ENCODE measurements around the gene CMTM5. TPM values are rescaled to one million over a fixed set of nuclear protein-coding genes. Genes with fewer than 3 reads are reported as not detected.

Gene CMTM5
- total RNA-seq, 3 donors from 2014 or later (not counting 1 experiment from before 2014, with no cell fraction given), result 2.9 to 4.5 TPM; not detected in 1

- H3K9me3 Mint-ChIP-seq, result no peaks in the 10 kb centered on the region
- intact Hi-C loops (cut with micrococcal nuclease), result no loop called here
- no peaks in the 10 kb centered on the region for H3K36me3 Mint-ChIP-seq
- no peak overlapping the region for H3K27ac Mint-ChIP-seq
- 89% methylated on average over 22 of the region's 22 CpGs for WGBS (ENCODE audit: insufficient coverage)
- peaks cover 5% of the 10 kb centered on the region for H3K27me3 ChIP-seq (ENCODE audit: control insufficient read depth, insufficient read depth, low read length)
- DNase-seq (no peak), ATAC-seq (no peak)
- H3K4me1 Mint-ChIP-seq, result no peaks in the 10 kb centered on the region
- no peaks in the 10 kb centered on the region for H3K9me3 ChIP-seq (ENCODE audit: control insufficient read depth, insufficient read depth, low read length)
- H3K4me3 ChIP-seq (ENCODE audit: low read length), result no peak overlapping the region
- peaks cover 17 to 19% of the 10 kb centered on the region in 2 donors for H3K27me3 Mint-ChIP-seq (ENCODE audit: low read depth in 2 of 2)
- no peak overlapping the region for H3K27ac ChIP-seq (ENCODE audit: low read length)
- H3K4me1 ChIP-seq (ENCODE audit: control insufficient read depth, insufficient read depth, low read length), result no peaks in the 10 kb centered on the region
- H3K4me3 Mint-ChIP-seq, result no peak overlapping the region
- no peak for TF ChIP-seq CTCF (IDR thresholded peaks at IDR 0.05)
- no peaks in the 10 kb centered on the region for H3K36me3 ChIP-seq (ENCODE audit: control insufficient read depth, insufficient read depth, low read length)
Measured at GRCh38 chr14:23359722-23360447, 17.0 kb upstream of the CMTM5 start.

- intact Hi-C loops (cut with micrococcal nuclease), result no loop called here
- Mint-ChIP-seq H3K27me3 (ENCODE audit: low read depth in 2 of 2) (peaks cover 12 to 16% of the 10 kb centered on the region in 2 donors), H3K27ac (no peak overlapping the region), H3K4me1 (no peaks in the 10 kb centered on the region), H3K9me3 (no peaks in the 10 kb centered on the region), H3K4me3 (no peak overlapping the region), H3K36me3 (no peaks in the 10 kb centered on the region)
- H3K36me3 ChIP-seq (ENCODE audit: control insufficient read depth, insufficient read depth, low read length), result no peaks in the 10 kb centered on the region
- no peaks in the 10 kb centered on the region for H3K4me1 ChIP-seq (ENCODE audit: control insufficient read depth, insufficient read depth, low read length)
- no peak for DNase-seq
- no peak overlapping the region for H3K27ac ChIP-seq (ENCODE audit: low read length)
- no peak overlapping the region for H3K4me3 ChIP-seq (ENCODE audit: low read length)
- TF ChIP-seq CTCF (IDR thresholded peaks at IDR 0.05), result no peak
- no peak for ATAC-seq
- no peaks in the 10 kb centered on the region for H3K9me3 ChIP-seq (ENCODE audit: control insufficient read depth, insufficient read depth, low read length)
- H3K27me3 ChIP-seq (ENCODE audit: control insufficient read depth, insufficient read depth, low read length), result peaks cover 5% of the 10 kb centered on the region
- WGBS (ENCODE audit: insufficient coverage), result 81% methylated on average over 11 of the region's 11 CpGs
Measured at GRCh38 chr14:23360496-23360895, 16.4 kb upstream of the CMTM5 start.

- no peaks in the 10 kb centered on the region for H3K36me3 ChIP-seq (ENCODE audit: control insufficient read depth, insufficient read depth, low read length)
- H3K27me3 ChIP-seq (ENCODE audit: control insufficient read depth, insufficient read depth, low read length), result peaks cover 5% of the 10 kb centered on the region
- no peaks in the 10 kb centered on the region for H3K36me3 Mint-ChIP-seq
- no peak overlapping the region for H3K4me3 ChIP-seq (ENCODE audit: low read length)
- no peaks in the 10 kb centered on the region for H3K4me1 Mint-ChIP-seq
- intact Hi-C loops (cut with micrococcal nuclease), result no loop called here
- ATAC-seq, result no peak
- no peaks in the 10 kb centered on the region for H3K9me3 Mint-ChIP-seq
- no peak for TF ChIP-seq CTCF (IDR thresholded peaks at IDR 0.05)
- no peak overlapping the region for H3K4me3 Mint-ChIP-seq
- DNase-seq, result no peak
- H3K9me3 ChIP-seq (ENCODE audit: control insufficient read depth, insufficient read depth, low read length), result no peaks in the 10 kb centered on the region
- no peak overlapping the region for H3K27ac ChIP-seq (ENCODE audit: low read length)
- no peak overlapping the region for H3K27ac Mint-ChIP-seq
- no peaks in the 10 kb centered on the region for H3K4me1 ChIP-seq (ENCODE audit: control insufficient read depth, insufficient read depth, low read length)
- H3K27me3 Mint-ChIP-seq (ENCODE audit: low read depth in 2 of 2), result peaks cover 11 to 13% of the 10 kb centered on the region in 2 donors
Measured at GRCh38 chr14:23361320-23361719, 15.5 kb upstream of the CMTM5 start.

GRCh38 chr14:23361763-23362162, 15.1 kb upstream of the CMTM5 start:
- H3K27ac Mint-ChIP-seq, result no peak overlapping the region
- no peak overlapping the region for H3K27ac ChIP-seq (ENCODE audit: low read length)
- DNase-seq, result no peak

More at GRCh38 chr14:23361763-23362162, 15.1 kb upstream of the CMTM5 start:
- Mint-ChIP-seq H3K4me1 (no peaks in the 10 kb centered on the region), H3K27me3 (ENCODE audit: low read depth in 2 of 2) (peaks cover 13 to 16% of the 10 kb centered on the region in 2 donors), H3K4me3 (no peak overlapping the region), H3K36me3 (no peaks in the 10 kb centered on the region), H3K9me3 (no peaks in the 10 kb centered on the region)
- Histone ChIP-seq H3K4me3 (ENCODE audit: low read length) (no peak overlapping the region), H3K36me3 (ENCODE audit: control insufficient read depth, insufficient read depth, low read length) (no peaks in the 10 kb centered on the region), H3K4me1 (ENCODE audit: control insufficient read depth, insufficient read depth, low read length) (no peaks in the 10 kb centered on the region), H3K9me3 (ENCODE audit: control insufficient read depth, insufficient read depth, low read length) (no peaks in the 10 kb centered on the region), H3K27me3 (ENCODE audit: control insufficient read depth, insufficient read depth, low read length) (peaks cover 5% of the 10 kb centered on the region)
- ATAC-seq, result no peak
- no peak for TF ChIP-seq CTCF (IDR thresholded peaks at IDR 0.05)
- intact Hi-C loops (cut with micrococcal nuclease), result no loop called here
- 97% methylated on average over 4 of the region's 6 CpGs for WGBS (ENCODE audit: insufficient coverage)
